Activated T-helper 9 cell treated with anti-CD3 and anti-CD28 coated beads, Interleukin-2, amount 50 U/mL, for 16 hours (primary cell): Measurements from ENCODE around the gene PNPLA8.

Experiments
- DNase-seq: peaks from one replicate; pipeline ENCODE4 v3.0.0-alpha.2; 2020; ENCODE audit warnings: low read depth

The PNPLA8 gene

GRCh38 chr7:108442039-108442568, 83.8 kb downstream of the PNPLA8 start:
- DNase-seq = no peak

GRCh38 chr7:108441392-108441955, 84.5 kb downstream of the PNPLA8 start:
- DNase-seq = no peak

GRCh38 chr7:108440613-108441012, 85.3 kb downstream of the PNPLA8 start:
- DNase-seq = no peak

- no peak for DNase-seq
Observed at GRCh38 chr7:108436906-108437305, 89.0 kb downstream of the PNPLA8 start.

- DNase-seq = no peak
Observed at GRCh38 chr7:108434010-108434409, 91.9 kb downstream of the PNPLA8 start.

GRCh38 chr7:108431099-108431498, 94.8 kb downstream of the PNPLA8 start:
- DNase-seq = no peak

GRCh38 chr7:108430664-108431063, 95.3 kb downstream of the PNPLA8 start:
- DNase-seq = no peak

GRCh38 chr7:108427766-108428165, 98.2 kb downstream of the PNPLA8 start:
- DNase-seq = no peak

GRCh38 chr7:108425714-108426275, 100.1 kb downstream of the PNPLA8 start:
- no peak for DNase-seq

GRCh38 chr7:108424013-108424412, 101.9 kb downstream of the PNPLA8 start:
- no peak for DNase-seq

GRCh38 chr7:108423089-108423989, 102.6 kb downstream of the PNPLA8 start:
- no peak for DNase-seq

- no peak for DNase-seq
Observed at GRCh38 chr7:108421720-108422331, 104.1 kb downstream of the PNPLA8 start.
